Measurements from ENCODE around the gene SLC10A4. TPM values are rescaled to one million over a fixed set of nuclear protein-coding genes. Genes with fewer than 3 reads are reported as not detected.
"Not testable (repeated sequence)": the region's sequence is repeated elsewhere in the genome, so short reads cannot be mapped to it uniquely, and the experiment has no call there.

SLC10A4 gene
- total RNA-seq, 2 donors from 2014 or later: 0.23 to 1.1 TPM

GRCh38 chr4:48446642-48447041 lies 36.5 kb upstream of the SLC10A4 start:
- no peaks in the 10 kb centered on the region for H3K36me3 ChIP-seq
- H3K27ac ChIP-seq: no peak overlapping the region
- H3K4me3 ChIP-seq: no peak overlapping the region
- no peaks in the 10 kb centered on the region for H3K27me3 ChIP-seq (replicated peaks; ENCODE audit: insufficient read depth)
- H3K4me1 ChIP-seq (replicated peaks): no peaks in the 10 kb centered on the region
- 96% methylated on average over 1 of the region's 1 CpG for WGBS
- no peak for TF ChIP-seq CTCF (IDR thresholded peaks at IDR 0.05)
- intact Hi-C loops (cut with DNase I): loop anchor here (5.0 to 10.0 kb wide), 2 partner anchors 98 to 516 kb away; no protein-coding TSS in a partner anchor
- DNase-seq (ENCODE audit: low spot score): no peak
- H3K9me3 ChIP-seq: no peaks in the 10 kb centered on the region

- Histone ChIP-seq H3K4me3 (no peak overlapping the region), H3K27ac (no peak overlapping the region), H3K4me1 (replicated peaks) (no peaks in the 10 kb centered on the region), H3K27me3 (replicated peaks; ENCODE audit: insufficient read depth) (no peaks in the 10 kb centered on the region), H3K36me3 (no peaks in the 10 kb centered on the region), H3K9me3 (no peaks in the 10 kb centered on the region)
- 92% methylated on average over 10 of the region's 10 CpGs for WGBS
- intact Hi-C loops (cut with DNase I): loop anchor here (5.0 to 10.0 kb wide), 2 partner anchors 96 to 513 kb away; no protein-coding TSS in a partner anchor
- TF ChIP-seq CTCF (IDR thresholded peaks at IDR 0.05): no peak
- no peak for TF ChIP-seq POLR2A (IDR thresholded peaks at IDR 0.05)
- no peak for TF ChIP-seq POLR2AphosphoS5 (IDR thresholded peaks at IDR 0.05)
- DNase-seq (ENCODE audit: low spot score): no peak
Measured at GRCh38 chr4:48449151-48449550, 34.0 kb upstream of the SLC10A4 start.

- Histone ChIP-seq H3K36me3 (no peaks in the 10 kb centered on the region), H3K27me3 (replicated peaks; ENCODE audit: insufficient read depth) (no peaks in the 10 kb centered on the region), H3K4me1 (replicated peaks) (no peaks in the 10 kb centered on the region), H3K27ac (no peak overlapping the region), H3K9me3 (no peaks in the 10 kb centered on the region), H3K4me3 (no peak overlapping the region)
- TF ChIP-seq POLR2A (IDR thresholded peaks at IDR 0.05) (no peak), CTCF (IDR thresholded peaks at IDR 0.05) (no peak), POLR2AphosphoS5 (IDR thresholded peaks at IDR 0.05) (no peak)
- intact Hi-C loops (cut with DNase I): no loop called here
- no peak for DNase-seq (ENCODE audit: low spot score)
- 89% methylated on average over 3 of the region's 3 CpGs for WGBS
Measured at GRCh38 chr4:48450740-48451139, 32.4 kb upstream of the SLC10A4 start.

- H3K27me3 ChIP-seq (replicated peaks; ENCODE audit: insufficient read depth); DNase-seq (ENCODE audit: low spot score); H3K9me3 ChIP-seq; H3K4me3 ChIP-seq; H3K4me1 ChIP-seq (replicated peaks); H3K36me3 ChIP-seq; H3K27ac ChIP-seq; intact Hi-C loops (cut with DNase I): not testable (repeated sequence)
- 92% methylated on average over 3 of the region's 3 CpGs for WGBS
Measured at GRCh38 chr4:48451656-48452055, 31.5 kb upstream of the SLC10A4 start.

GRCh38 chr4:48454591-48454990 lies 28.6 kb upstream of the SLC10A4 start:
- Histone ChIP-seq H3K36me3 (no peaks in the 10 kb centered on the region), H3K4me1 (replicated peaks) (no peaks in the 10 kb centered on the region), H3K27ac (no peak overlapping the region), H3K9me3 (no peaks in the 10 kb centered on the region), H3K4me3 (no peak overlapping the region), H3K27me3 (replicated peaks; ENCODE audit: insufficient read depth) (no peaks in the 10 kb centered on the region)
- WGBS: 98% methylated on average over 2 of the region's 2 CpGs
- no peak for DNase-seq (ENCODE audit: low spot score)
- intact Hi-C loops (cut with DNase I): no loop called here
- TF ChIP-seq POLR2A (IDR thresholded peaks at IDR 0.05): no peak
- no peak for TF ChIP-seq POLR2AphosphoS5 (IDR thresholded peaks at IDR 0.05)
- TF ChIP-seq CTCF (IDR thresholded peaks at IDR 0.05): no peak

All from prostate gland (tissue), 2 donors.